Upper lobe of left lung (tissue), 4 donors: ENCODE measurements around the gene FHIT.

ENCODE experiments used
- CTCF ChIP-seq, 6 experiments: fragments of 450-650 bp in 4 of 6; fragments of 200-600 bp in 2 of 6; sonication (generic) in 2 of 6; IDR thresholded peaks; one replicate each; pipeline ENCODE4 v1.5.1; 2016 to 2019; ENCODE audit warnings: antibody characterized with exemption in 6 of 6
- POLR2AphosphoS5 ChIP-seq, 2 donors: sonication (generic); formaldehyde crosslinking; IDR thresholded peaks; one replicate each; pipeline ENCODE4 v1.5.1; 2017; ENCODE audit warnings: antibody characterized with exemption in 2 of 2

- TF ChIP-seq CTCF (IDR thresholded peaks at IDR 0.05) (no peak), POLR2AphosphoS5 (IDR thresholded peaks at IDR 0.05) (no peak)
Observed at GRCh38 chr3:60086811-60087210, 1164.4 kb downstream of the FHIT start.
